H1 (cell line): ENCODE results near the gene PGP. TPM values are rescaled to one million over a fixed set of nuclear protein-coding genes. Genes with fewer than 3 reads are reported as not detected.

Experiments used
- CTCF ChIA-PET: fragments of 300-600 bp; sonication (Branson Sonifier 250); formaldehyde crosslinking; loops from one replicate; lab custom pipeline; 2021; ENCODE audit not compliant: partially characterized antibody; lab: Charles Lee
- POLR2A ChIA-PET: fragments of 300-600 bp; sonication (Branson Sonifier 250); formaldehyde crosslinking; loops from one replicate; lab custom pipeline; 2021; ENCODE audit warnings: inconsistent platforms; ENCODE audit not compliant: partially characterized antibody; lab: Charles Lee
- DNase-seq, 2 experiments: peaks; one replicate each; pipeline versions ENCODE4 v3.0.0 to v3.0.0-alpha.2; 2010 to 2022; ENCODE audit warnings: low spot score in 2 of 2, low read depth in 1 of 2, mixed read lengths in 1 of 2
- FAIRE-seq: peaks from 2 replicates; lab custom pipeline; 2011; peaks lifted over from hg19 to GRCh38; lab: Jason Lieb, UNC
- H2AFZ ChIP-seq: 2 replicates; pipeline ENCODE4 v1.8.1; 2012; ENCODE audit warnings: low read length, inconsistent platforms
- H2AK5ac ChIP-seq: 2 replicates; pipeline ENCODE4 v1.6.1; 2013; ENCODE audit warnings: low read depth, low read length
- H2BK120ac ChIP-seq: replicated peaks from 2 replicates; pipeline ENCODE3; 2013; ENCODE audit warnings: low read depth, low read length, inconsistent platforms
- H2BK12ac ChIP-seq: 2 replicates; pipeline ENCODE4 v1.6.1; 2013; ENCODE audit warnings: low read depth, low read length
- H2BK15ac ChIP-seq: 2 replicates; pipeline ENCODE4 v1.6.1; 2013; ENCODE audit warnings: low read length
- H2BK20ac ChIP-seq: 2 replicates; pipeline ENCODE4 v1.6.1; 2013; ENCODE audit warnings: low read length
- H2BK5ac ChIP-seq: 2 replicates; pipeline ENCODE4 v1.6.1; 2013; ENCODE audit warnings: low read depth, low read length
- H3K14ac ChIP-seq: 2 replicates; pipeline ENCODE4 v1.6.1; 2013; ENCODE audit warnings: inconsistent platforms; ENCODE audit not compliant: insufficient read length
- H3K18ac ChIP-seq: 2 replicates; pipeline ENCODE4 v1.6.1; 2013; ENCODE audit warnings: low read length; ENCODE audit errors: extremely low read depth
- H3K23ac ChIP-seq: 2 replicates; pipeline ENCODE4 v1.6.1; 2013; ENCODE audit warnings: inconsistent platforms; ENCODE audit not compliant: insufficient read length
- H3K23me2 ChIP-seq: 2 replicates; pipeline ENCODE4 v1.6.1; 2013; ENCODE audit warnings: low read depth, low read length
- H3K27ac ChIP-seq: 2 replicates; pipeline ENCODE4 v1.6.1; 2011; ENCODE audit warnings: low read depth, low read length, inconsistent platforms
- H3K27me3 ChIP-seq, 4 experiments: replicated peaks in 1 of 4; 1 replicate in 1 of 4; 2 replicates in 3 of 4; pipeline versions ENCODE4 v1.6.1 to v1.8.1; 2011 to 2013; ENCODE audit warnings: low read length in 3 of 4, mild to moderate bottlenecking in 3 of 4, inconsistent platforms in 2 of 4, mixed read lengths in 2 of 4, moderate library complexity in 1 of 4; ENCODE audit not compliant: control insufficient read depth in 3 of 4, insufficient read depth in 3 of 4; ENCODE audit errors: extremely low read depth in 1 of 4
- H3K36me3 ChIP-seq, 4 experiments: 2 replicates each; pipeline versions ENCODE4 v1.6.1 to v1.8.1; 2011 to 2013; ENCODE audit warnings: mild to moderate bottlenecking in 4 of 4, low read length in 3 of 4, moderate library complexity in 2 of 4, control low read depth in 1 of 4, inconsistent platforms in 1 of 4; ENCODE audit not compliant: insufficient read depth in 4 of 4, control insufficient read depth in 2 of 4
- H3K4ac ChIP-seq: replicated peaks from 2 replicates; pipeline ENCODE3; 2013; ENCODE audit warnings: low read length, low read depth, mixed read lengths, inconsistent platforms; ENCODE audit not compliant: insufficient read length
- H3K4me1 ChIP-seq, 4 experiments: replicated peaks in 1 of 4; 1 replicate in 1 of 4; 2 replicates in 3 of 4; pipeline versions ENCODE4 v1.6.1 to v1.8.1; 2011 to 2013; ENCODE audit warnings: low read length in 3 of 4, inconsistent platforms in 2 of 4, mixed read lengths in 1 of 4; ENCODE audit not compliant: insufficient read depth in 4 of 4, control insufficient read depth in 3 of 4
- H3K4me2 ChIP-seq, 2 experiments: 2 replicates each; pipeline versions ENCODE4 v1.6.1 to v1.8.1; 2011 to 2013; ENCODE audit warnings: low read depth in 2 of 2, low read length in 2 of 2, control low read depth in 1 of 2, inconsistent platforms in 1 of 2, mild to moderate bottlenecking in 1 of 2; ENCODE audit not compliant: insufficient read depth in 1 of 2
- H3K4me3 ChIP-seq, 4 experiments: fragments of 200-600, 300-600 bp in 1 of 4; sonication (generic), shearing (Covaris generic), sonication (Bioruptor Twin) in 1 of 4; 2 replicates each; pipeline versions ENCODE4 v1.5.1 to v1.8.1; 2011 to 2016; ENCODE audit warnings: low read length in 4 of 4, low read depth in 3 of 4, control low read depth in 2 of 4, inconsistent platforms in 2 of 4, mild to moderate bottlenecking in 2 of 4, mixed read lengths in 1 of 4, moderate library complexity in 1 of 4; ENCODE audit not compliant: insufficient read depth in 2 of 4; ENCODE audit errors: extremely low read depth in 1 of 4
- H3K56ac ChIP-seq: replicated peaks from 2 replicates; pipeline ENCODE3; 2013; ENCODE audit warnings: low read depth, mild to moderate bottlenecking, mixed read lengths, low read length, inconsistent platforms; ENCODE audit not compliant: insufficient read length
- H3K79me1 ChIP-seq: 2 replicates; pipeline ENCODE4 v1.6.1; 2013; ENCODE audit warnings: low read depth, low read length, control low read depth
- H3K79me2 ChIP-seq, 2 experiments: 2 replicates each; pipeline versions ENCODE4 v1.6.1 to v1.8.1; 2012 to 2013; ENCODE audit warnings: low read length in 2 of 2, mild to moderate bottlenecking in 2 of 2, inconsistent platforms in 1 of 2; ENCODE audit not compliant: insufficient read depth in 2 of 2, control insufficient read depth in 1 of 2
- H3K9ac ChIP-seq, 4 experiments: replicated peaks in 1 of 4; 1 replicate in 1 of 4; 2 replicates in 3 of 4; pipeline versions ENCODE4 v1.6.1 to v1.8.1; 2011 to 2013; ENCODE audit warnings: low read depth in 3 of 4, low read length in 3 of 4, control low read depth in 2 of 4, mild to moderate bottlenecking in 2 of 4, moderate library complexity in 2 of 4, inconsistent platforms in 1 of 4; ENCODE audit errors: extremely low read depth in 1 of 4
- H3K9me3 ChIP-seq, 2 experiments: 2 replicates each; pipeline versions ENCODE4 v1.6.1 to v1.8.1; 2012 to 2013; ENCODE audit warnings: mild to moderate bottlenecking in 2 of 2, moderate library complexity in 2 of 2, control low read depth in 1 of 2, inconsistent platforms in 1 of 2, low read depth in 1 of 2, low read length in 1 of 2, mixed read lengths in 1 of 2; ENCODE audit not compliant: insufficient read depth in 2 of 2
- H4K20me1 ChIP-seq, 2 experiments: replicated peaks in 1 of 2; 2 replicates each; pipeline versions ENCODE3 to v1.8.1; 2011 to 2013; ENCODE audit warnings: inconsistent platforms in 2 of 2, low read length in 2 of 2, mild to moderate bottlenecking in 1 of 2; ENCODE audit not compliant: insufficient read depth in 2 of 2, control insufficient read depth in 1 of 2
- H4K5ac ChIP-seq: 2 replicates; pipeline ENCODE4 v1.6.1; 2013; ENCODE audit warnings: low read length, low read depth, mixed read lengths, inconsistent platforms; ENCODE audit not compliant: insufficient read length
- H4K8ac ChIP-seq: 2 replicates; pipeline ENCODE4 v1.8.0; 2013; ENCODE audit warnings: mild to moderate bottlenecking, moderate library complexity, low read length, inconsistent platforms; ENCODE audit not compliant: insufficient read depth; ENCODE audit errors: extremely low read depth
- H4K91ac ChIP-seq: replicated peaks from 2 replicates; pipeline ENCODE3; 2013; ENCODE audit warnings: low read length, mixed read lengths, inconsistent platforms; ENCODE audit not compliant: insufficient read length
- CBX8 ChIP-seq: fragments of 300-800, 300-1000 bp; sonication (generic); IDR thresholded peaks from 2 replicates; pipeline ENCODE4 v1.7.1; 2016; ENCODE audit warnings: low read depth, low read length, borderline replicate concordance
- CHD2 ChIP-seq: IDR thresholded peaks from 2 replicates; pipeline ENCODE4 v1.6.1; 2012; ENCODE audit warnings: low read length, improper control_type of control experiment
- JUN ChIP-seq: IDR thresholded peaks from 2 replicates; pipeline ENCODE4 v1.6.1; 2011; ENCODE audit warnings: low read depth, mild to moderate bottlenecking, improper control_type of control experiment, low read length
- KDM5A ChIP-seq: fragments of 200-600 bp; IDR thresholded peaks from 2 replicates; pipeline ENCODE4 v1.7.1; 2012; ENCODE audit warnings: mild to moderate bottlenecking, low read length, inconsistent platforms, mixed read lengths
- RNF2 ChIP-seq: fragments of 200-900, 300-1000 bp; sonication (generic); IDR thresholded peaks from 2 replicates; pipeline ENCODE4 v1.7.1; 2016; ENCODE audit warnings: borderline replicate concordance, low read depth, mild to moderate bottlenecking, antibody characterized with exemption, low read length; ENCODE audit not compliant: poor library complexity, severe bottlenecking; ENCODE audit errors: missing control alignments
- SAP30 ChIP-seq: fragments of 300-600 bp; sonication (generic); IDR thresholded peaks from 2 replicates; pipeline ENCODE4 v1.7.1; 2012; ENCODE audit warnings: low read length, moderate library complexity, mild to moderate bottlenecking, inconsistent platforms; ENCODE audit not compliant: insufficient read depth, insufficient replicate concordance
- SIN3A ChIP-seq, 2 experiments: IDR thresholded peaks in 1 of 2; conservative IDR thresholded peaks in 1 of 2; 2 replicates each; pipeline ENCODE4 v1.6.1; 2011 to 2012; ENCODE audit warnings: low read length in 2 of 2, improper control_type of control experiment in 1 of 2, low read depth in 1 of 2, mild to moderate bottlenecking in 1 of 2
- SP2 ChIP-seq: IDR thresholded peaks from 2 replicates; pipeline ENCODE4 v1.6.1; 2012; ENCODE audit warnings: mild to moderate bottlenecking, low read length, inconsistent platforms
- SP4 ChIP-seq: IDR thresholded peaks from 2 replicates; pipeline ENCODE4 v1.6.1; 2012; ENCODE audit warnings: low read length, inconsistent platforms
- TBP ChIP-seq: IDR thresholded peaks from 2 replicates; pipeline ENCODE4 v1.6.1; 2011; ENCODE audit warnings: low read depth, low read length, improper control_type of control experiment
- WGBS, 2 experiments: shearing (Covaris generic) in 1 of 2; methylation state at CpG; one replicate each; pipeline versions ENCODE4 v1.1.6 to v1.1.7; 2013 to 2015; ENCODE audit warnings: low lambda C conversion rate in 2 of 2, mixed read lengths in 2 of 2, inconsistent platforms in 1 of 2, low coverage in 1 of 2, missing lambda C conversion rate in 1 of 2; ENCODE audit not compliant: insufficient replicate concordance in 2 of 2, insufficient coverage in 1 of 2, insufficient read length in 1 of 2; ENCODE audit errors: extremely low coverage in 1 of 2, missing lambda C conversion rate in 1 of 2; 5-methylcytosine and 5-hydroxymethylcytosine counted together
- polyA plus RNA-seq, 7 experiments: library from polyadenylated mRNA; depleted of rRNA in 3 of 7; stranded (reverse) in 5 of 7; unstranded in 2 of 7; fragments of >200 nt in 5 of 7; fragments of 200-250 nt in 2 of 7; gene quantifications; 1 replicate in 5 of 7; 2 replicates in 1 of 7; 4 replicates in 1 of 7; pipeline versions ENCODE4 v1.2.1 to v1.2.3, GENCODE V29; 2011 to 2013; ENCODE audit warnings: missing spikeins in 2 of 7, mixed read lengths in 2 of 7
- total RNA-seq: library from RNA; stranded (reverse); fragmentation: NEBNext Ultra II Directional; extraction: Animal tissue kit (Norgen Biotek cat#: 25700); gene quantifications from 2 replicates; pipeline ENCODE4 v1.2.1, GENCODE V29; 2021

The PGP gene
- total and polyA plus RNA-seq, 2 of the 8 experiments (the other 6 are each of a cell fraction or from before 2014, with no cell fraction given): 30.9 to 55.9 TPM

DNA sequence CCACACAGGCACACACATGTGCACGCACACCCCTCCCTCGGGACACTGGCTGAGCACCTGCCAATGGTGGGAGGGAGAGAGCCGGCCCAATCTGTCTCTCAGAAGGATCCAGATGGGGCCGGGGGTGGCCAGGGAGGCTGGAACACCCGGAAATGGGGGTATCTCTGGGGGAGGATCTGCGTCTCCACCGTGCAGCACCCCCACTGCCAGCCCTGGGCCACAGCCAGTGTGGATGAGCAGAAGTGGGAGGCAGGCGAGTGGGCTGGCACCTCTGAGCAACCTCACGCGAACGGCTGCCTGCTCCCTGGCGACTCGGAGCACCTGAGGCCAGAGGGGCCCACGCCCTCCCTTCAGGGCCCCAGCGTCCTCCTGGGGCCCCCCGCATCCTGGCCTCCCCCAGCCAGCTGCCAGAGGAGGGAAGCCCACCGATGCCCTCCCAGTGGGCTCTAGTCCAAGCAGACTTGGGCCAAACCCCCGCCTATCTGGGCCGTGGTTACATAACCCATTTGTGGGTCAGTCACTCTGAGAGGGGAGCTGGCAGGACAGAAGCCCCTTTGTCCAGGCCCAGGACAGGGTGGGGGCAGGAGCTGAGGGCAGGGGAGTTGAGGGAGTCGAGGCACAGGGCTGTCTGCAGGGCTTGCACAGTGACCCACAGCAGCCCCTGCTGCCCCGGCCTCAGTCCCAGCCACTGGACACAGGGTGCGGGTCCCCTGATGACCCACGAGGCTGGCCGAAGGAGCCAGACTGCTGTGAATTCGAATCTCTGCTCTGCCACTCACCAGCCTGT is 23.8 kb downstream of the PGP start:
- H2AFZ ChIP-seq: no peak overlapping the region
- TF ChIP-seq CHD2 (no peak), SP2 (no peak), JUN (no peak), TBP (no peak), SIN3A (conservative IDR thresholded peaks at IDR 0.05 in 1 of 2, IDR thresholded peaks at IDR 0.05 in 1 of 2; ENCODE audit: low read depth in 1 of 2, low read length in 2 of 2) (no peak), KDM5A (no peak), CBX8 (no peak), SP4 (no peak), RNF2 (no peak), SAP30 (no peak)

More for the DNA sequence above, 23.8 kb downstream of the PGP start:
- H3K56ac ChIP-seq: no peak overlapping the region
- H3K27ac ChIP-seq: no peak overlapping the region
- FAIRE-seq (no peak), DNase-seq (no peak)
- no peak overlapping the region for H3K4me2 ChIP-seq
- no peak overlapping the region for H2BK15ac ChIP-seq
- H4K20me1 ChIP-seq: peaks cover 4 to 11% of the 10 kb centered on the region in 2 experiments
- H3K4ac ChIP-seq: no peak overlapping the region
- no peak overlapping the region for H3K14ac ChIP-seq
- H2BK20ac ChIP-seq: no peak overlapping the region
- POLR2A ChIA-PET: interaction anchor here (0.7 to 2.4 kb wide), 13 partner anchors 8 to 198 kb away, joined by 3 to 12 read pairs (median 4); partner anchors contain the start of genes BRICD5, E4F1, ECI1 and PGP
- no peak overlapping the region for H2BK5ac ChIP-seq
- no peak overlapping the region for H3K4me3 ChIP-seq
- no peak overlapping the region for H2BK12ac ChIP-seq
- no peak overlapping the region for H2BK120ac ChIP-seq
- peaks cover 0 to 9% (median 3%) of the 10 kb centered on the region in 4 experiments; a peak in 4 of 7 replicates for H3K4me1 ChIP-seq
- H3K36me3 ChIP-seq: no peaks in the 10 kb centered on the region
- H4K91ac ChIP-seq: no peak overlapping the region
- H3K27me3 ChIP-seq: peaks cover 0 to 7% (median 3%) of the 10 kb centered on the region in 4 experiments; a peak in 4 of 7 replicates
- H3K23ac ChIP-seq: no peak overlapping the region
- WGBS, 2 experiments: 94% methylated on average over 20 of the region's 25 CpGs; no CpG with 5 or more reads in 1 of the 2 experiments
- H3K9me3 ChIP-seq: no peaks in the 10 kb centered on the region
- CTCF ChIA-PET: no interaction called here
- no peak overlapping the region for H4K8ac ChIP-seq
- no peak overlapping the region for H4K5ac ChIP-seq
- H3K79me2 ChIP-seq: no peaks in the 10 kb centered on the region
- H3K18ac ChIP-seq: no peak overlapping the region
- peaks cover 4% of the 10 kb centered on the region; the same call in 1 of the 2 replicates for H3K23me2 ChIP-seq
- H3K79me1 ChIP-seq: no peaks in the 10 kb centered on the region
- no peak overlapping the region; a peak in 1 of 7 replicates for H3K9ac ChIP-seq
- H2AK5ac ChIP-seq: no peak overlapping the region
